Measurements from ENCODE around the gene TUBG1.
"Not testable (repeated sequence)": the region's sequence is repeated elsewhere in the genome, so short reads cannot be mapped to it uniquely, and the experiment has no call there.

TUBG1 gene

GRCh38 chr17:42607769-42608168, 1.7 kb upstream of the TUBG1 start:
- H3K4me3 ChIP-seq (ENCODE audit: low read depth, low read length), result no peak overlapping the region
- H2AFZ ChIP-seq (ENCODE audit: insufficient read depth, low read length, poor library complexity), result no peak overlapping the region
- H3K27me3 ChIP-seq (ENCODE audit: insufficient read depth, low read length), result no peaks in the 10 kb centered on the region
- H4K91ac ChIP-seq (ENCODE audit: low read depth, low read length), result no peak overlapping the region
- no peak overlapping the region for H3K23ac ChIP-seq (ENCODE audit: low read length)
- peaks cover 8% of the 10 kb centered on the region for H3K79me1 ChIP-seq (ENCODE audit: low read length)
- H2BK120ac ChIP-seq (ENCODE audit: insufficient read depth, low read length, poor library complexity), result no peak overlapping the region
- H3K14ac ChIP-seq (ENCODE audit: low read length), result no peak overlapping the region
- peak overlapping the region; percentile 66 for H3K4ac ChIP-seq (ENCODE audit: low read depth, low read length)
- peaks cover 8% of the 10 kb centered on the region for H3K79me2 ChIP-seq (ENCODE audit: control insufficient read depth, insufficient read depth, low read length, poor library complexity)
- peaks cover 7 to 10% of the 10 kb centered on the region in 2 experiments for H3K36me3 ChIP-seq (ENCODE audit: control insufficient read depth in 1 of 2, insufficient read depth in 2 of 2, low read length in 2 of 2)
- no peak overlapping the region for H4K12ac ChIP-seq (ENCODE audit: low read depth, low read length)
- H3K4me1 ChIP-seq (ENCODE audit: control insufficient read depth in 1 of 2, insufficient read depth in 2 of 2, low read length in 2 of 2), result peaks cover 0 to 5% of the 10 kb centered on the region in 2 experiments
- no peak overlapping the region for H3K18ac ChIP-seq (ENCODE audit: low read length)
- H2BK5ac ChIP-seq (ENCODE audit: low read depth, low read length, poor library complexity), result no peak overlapping the region
- no peak overlapping the region for H4K8ac ChIP-seq (ENCODE audit: low read depth, low read length)
- H3K9ac ChIP-seq (ENCODE audit: low read length), result no peak overlapping the region
- H2AK5ac ChIP-seq (ENCODE audit: low read length), result no peak overlapping the region
- H3K4me2 ChIP-seq (ENCODE audit: low read length), result peak overlapping the region; percentile 90
- no CpG with 5 or more reads among the region's 3 CpGs for WGBS (ENCODE audit: extremely low coverage, insufficient coverage, insufficient read length)
- no peak overlapping the region for H3K27ac ChIP-seq (ENCODE audit: low read depth, low read length)
- no peak for DNase-seq
- no peaks in the 10 kb centered on the region for H3K9me3 ChIP-seq (ENCODE audit: insufficient read depth, low read depth, low read length)
- H2BK12ac ChIP-seq (ENCODE audit: low read length), result no peak overlapping the region

GRCh38 chr17:42608305-42609181, 940 bp upstream of the TUBG1 start:
- Histone ChIP-seq H4K8ac (ENCODE audit: low read depth, low read length) (peak overlapping the region; percentile 89), H3K79me2 (ENCODE audit: control insufficient read depth, insufficient read depth, low read length, poor library complexity) (peaks cover 8% of the 10 kb centered on the region), H3K9ac (ENCODE audit: low read length) (peak overlapping the region; percentile 97), H3K27ac (ENCODE audit: low read depth, low read length) (peak overlapping the region; percentile 67), H3K18ac (ENCODE audit: low read length) (peak overlapping the region; percentile 79), H2AK5ac (ENCODE audit: low read length) (peak overlapping the region; percentile 45), H2BK5ac (ENCODE audit: low read depth, low read length, poor library complexity) (peak overlapping the region; percentile 51), H4K12ac (ENCODE audit: low read depth, low read length) (peak overlapping the region; percentile 84), H3K36me3 (ENCODE audit: control insufficient read depth in 1 of 2, insufficient read depth in 2 of 2, low read length in 2 of 2) (peaks cover 13 to 17% of the 10 kb centered on the region in 2 experiments), H3K4me2 (ENCODE audit: low read length) (peak overlapping the region; percentile 90), H3K9me3 (ENCODE audit: insufficient read depth, low read depth, low read length) (no peaks in the 10 kb centered on the region), H3K79me1 (ENCODE audit: low read length) (peaks cover 8% of the 10 kb centered on the region), H3K4ac (ENCODE audit: low read depth, low read length) (peak overlapping the region; percentile 77), H3K27me3 (ENCODE audit: insufficient read depth, low read length) (no peaks in the 10 kb centered on the region), H3K23ac (ENCODE audit: low read length) (peak overlapping the region; percentile 66), H2BK12ac (ENCODE audit: low read length) (no peak overlapping the region), H3K4me3 (ENCODE audit: low read depth, low read length) (peak overlapping the region; percentile 97), H3K14ac (ENCODE audit: low read length) (peak overlapping the region; percentile 70), H3K4me1 (ENCODE audit: control insufficient read depth in 1 of 2, insufficient read depth in 2 of 2, low read length in 2 of 2) (peaks cover 0 to 5% of the 10 kb centered on the region in 2 experiments), H2AFZ (ENCODE audit: insufficient read depth, low read length, poor library complexity) (peak overlapping the region; percentile 38), H2BK120ac (ENCODE audit: insufficient read depth, low read length, poor library complexity) (peak overlapping the region; percentile 50), H4K91ac (ENCODE audit: low read depth, low read length) (peak overlapping the region; percentile 84)
- DNase-seq, result peak in 1 of 2 donors; percentile 26
- WGBS (ENCODE audit: extremely low coverage, insufficient coverage, insufficient read length), result no CpG with 5 or more reads among the region's 30 CpGs

GRCh38 chr17:42609814-42610801, 625 bp downstream of the TUBG1 start:
- peak overlapping the region; percentile 10 for H2BK12ac ChIP-seq (ENCODE audit: low read length)
- not testable (repeated sequence) for H3K79me1 ChIP-seq (ENCODE audit: low read length); H2AK5ac ChIP-seq (ENCODE audit: low read length); H3K79me2 ChIP-seq (ENCODE audit: control insufficient read depth, insufficient read depth, low read length, poor library complexity); H3K27me3 ChIP-seq (ENCODE audit: insufficient read depth, low read length); DNase-seq; H3K4me1 ChIP-seq (ENCODE audit: control insufficient read depth in 1 of 2, insufficient read depth in 2 of 2, low read length in 2 of 2); H3K23ac ChIP-seq (ENCODE audit: low read length); H3K9me3 ChIP-seq (ENCODE audit: insufficient read depth, low read depth, low read length)
- H3K4me3 ChIP-seq (ENCODE audit: low read depth, low read length), result peak overlapping the region; percentile 89
- no CpG with 5 or more reads among the region's 42 CpGs for WGBS (ENCODE audit: extremely low coverage, insufficient coverage, insufficient read length)
- peak overlapping the region; percentile 83 for H4K8ac ChIP-seq (ENCODE audit: low read depth, low read length)
- H3K14ac ChIP-seq (ENCODE audit: low read length), result peak overlapping the region; percentile 68
- H3K4ac ChIP-seq (ENCODE audit: low read depth, low read length), result peak overlapping the region; percentile 75
- peak overlapping the region; percentile 70 for H2BK5ac ChIP-seq (ENCODE audit: low read depth, low read length, poor library complexity)
- peak overlapping the region; percentile 97 for H3K9ac ChIP-seq (ENCODE audit: low read length)
- H3K4me2 ChIP-seq (ENCODE audit: low read length), result peak overlapping the region; percentile 97
- H3K27ac ChIP-seq (ENCODE audit: low read depth, low read length), result peak overlapping the region; percentile 80
- peak overlapping the region; percentile 85 for H3K18ac ChIP-seq (ENCODE audit: low read length)
- H4K91ac ChIP-seq (ENCODE audit: low read depth, low read length), result peak overlapping the region; percentile 72
- peak overlapping the region; percentile 79 for H4K12ac ChIP-seq (ENCODE audit: low read depth, low read length)
- peaks cover 27 to 32% of the 10 kb centered on the region in 2 experiments for H3K36me3 ChIP-seq (ENCODE audit: control insufficient read depth in 1 of 2, insufficient read depth in 2 of 2, low read length in 2 of 2)
- H2AFZ ChIP-seq (ENCODE audit: insufficient read depth, low read length, poor library complexity), result peak overlapping the region; percentile 58
- peak overlapping the region; percentile 64 for H2BK120ac ChIP-seq (ENCODE audit: insufficient read depth, low read length, poor library complexity)

- H4K8ac ChIP-seq (ENCODE audit: low read depth, low read length), result no peak overlapping the region
Observed at GRCh38 chr17:42612013-42612412, 2.5 kb downstream of the TUBG1 start.

More at GRCh38 chr17:42612013-42612412, 2.5 kb downstream of the TUBG1 start:
- H4K12ac ChIP-seq (ENCODE audit: low read depth, low read length), result no peak overlapping the region
- H3K36me3 ChIP-seq (ENCODE audit: control insufficient read depth in 1 of 2, insufficient read depth in 2 of 2, low read length in 2 of 2), result peaks cover 29 to 40% of the 10 kb centered on the region in 2 experiments
- no peak overlapping the region for H2BK120ac ChIP-seq (ENCODE audit: insufficient read depth, low read length, poor library complexity)
- H2AK5ac ChIP-seq (ENCODE audit: low read length), result no peak overlapping the region
- H2BK12ac ChIP-seq (ENCODE audit: low read length), result no peak overlapping the region
- no peak overlapping the region for H2BK5ac ChIP-seq (ENCODE audit: low read depth, low read length, poor library complexity)
- no peak overlapping the region for H3K4me2 ChIP-seq (ENCODE audit: low read length)
- H3K18ac ChIP-seq (ENCODE audit: low read length), result no peak overlapping the region
- peaks cover 8% of the 10 kb centered on the region for H3K79me1 ChIP-seq (ENCODE audit: low read length)
- H3K79me2 ChIP-seq (ENCODE audit: control insufficient read depth, insufficient read depth, low read length, poor library complexity), result peaks cover 8% of the 10 kb centered on the region
- peaks cover 3% of the 10 kb centered on the region for H3K9me3 ChIP-seq (ENCODE audit: insufficient read depth, low read depth, low read length)
- no peak overlapping the region for H3K4ac ChIP-seq (ENCODE audit: low read depth, low read length)
- H3K9ac ChIP-seq (ENCODE audit: low read length), result no peak overlapping the region
- no peak overlapping the region for H3K4me3 ChIP-seq (ENCODE audit: low read depth, low read length)
- no peak overlapping the region for H3K23ac ChIP-seq (ENCODE audit: low read length)
- no CpG with 5 or more reads among the region's 4 CpGs for WGBS (ENCODE audit: extremely low coverage, insufficient coverage, insufficient read length)
- H3K27ac ChIP-seq (ENCODE audit: low read depth, low read length), result no peak overlapping the region
- no peak overlapping the region for H2AFZ ChIP-seq (ENCODE audit: insufficient read depth, low read length, poor library complexity)
- no peak overlapping the region for H3K14ac ChIP-seq (ENCODE audit: low read length)
- no peak for DNase-seq
- H4K91ac ChIP-seq (ENCODE audit: low read depth, low read length), result no peak overlapping the region
- no peaks in the 10 kb centered on the region for H3K27me3 ChIP-seq (ENCODE audit: insufficient read depth, low read length)
- peaks cover 0 to 5% of the 10 kb centered on the region in 2 experiments for H3K4me1 ChIP-seq (ENCODE audit: control insufficient read depth in 1 of 2, insufficient read depth in 2 of 2, low read length in 2 of 2)
